Smooth muscle cell (in vitro differentiated cells): Measurements from ENCODE around the gene RABL3. TPM values are rescaled to one million over a fixed set of nuclear protein-coding genes. Genes with fewer than 3 reads are reported as not detected.

Experiments
- DNase-seq: peaks from one replicate; lab custom pipeline; 2025; ENCODE audit not compliant: unreplicated experiment; lab: John Stamatoyannopoulos, UW
- H2AFZ ChIP-seq: fragments of 200-600 bp; sonication (generic); 2 replicates; pipeline ENCODE4 v1.6.0; 2016; ENCODE audit warnings: antibody characterized with exemption, low read depth, mild to moderate bottlenecking
- H3F3A ChIP-seq: fragments of 200-600 bp; sonication (generic); 2 replicates; pipeline ENCODE4 v1.6.0; 2017; ENCODE audit warnings: antibody characterized with exemption, low read depth
- H3K27ac ChIP-seq: fragments of 200-600 bp; sonication (generic); 2 replicates; pipeline ENCODE4 v1.5.1; 2016; ENCODE audit warnings: low read depth, mild to moderate bottlenecking
- H3K27me3 ChIP-seq: fragments of 200-600 bp; sonication (generic); 2 replicates; pipeline ENCODE4 v1.6.1; 2016; ENCODE audit warnings: low read depth, mild to moderate bottlenecking
- H3K36me3 ChIP-seq: fragments of 200-600 bp; sonication (generic); 2 replicates; pipeline ENCODE4 v1.5.1; 2016; ENCODE audit warnings: low read depth
- H3K4me1 ChIP-seq: fragments of 200-600 bp; sonication (generic); 2 replicates; pipeline ENCODE4 v1.5.1; 2016; ENCODE audit warnings: low read depth
- H3K4me2 ChIP-seq: fragments of 200-600 bp; sonication (generic); 2 replicates; pipeline ENCODE4 v1.6.0; 2016; ENCODE audit warnings: mild to moderate bottlenecking
- H3K4me3 ChIP-seq: fragments of 200-600 bp; sonication (generic); 2 replicates; pipeline ENCODE4 v1.5.1; 2016; ENCODE audit warnings: mild to moderate bottlenecking
- H3K79me2 ChIP-seq: fragments of 200-600 bp; sonication (generic); 2 replicates; pipeline ENCODE4 v1.6.0; 2016; ENCODE audit warnings: low read depth, mild to moderate bottlenecking
- H3K9ac ChIP-seq: fragments of 200-600 bp; sonication (generic); 2 replicates; pipeline ENCODE4 v1.6.0; 2016; ENCODE audit warnings: low read depth
- H3K9me3 ChIP-seq: fragments of 200-600 bp; sonication (generic); replicated peaks from 2 replicates; pipeline ENCODE4 v1.5.1; 2016; ENCODE audit warnings: low read depth
- H4K20me1 ChIP-seq: fragments of 200-600 bp; sonication (generic); 2 replicates; pipeline ENCODE4 v1.6.0; 2016; ENCODE audit warnings: low read depth
- CTCF ChIP-seq: fragments of 200-600 bp; sonication (generic); IDR thresholded peaks from 2 replicates; pipeline ENCODE4 v1.5.1; 2017; ENCODE audit warnings: borderline replicate concordance, mild to moderate bottlenecking, antibody characterized with exemption; ENCODE audit not compliant: insufficient read depth, poor library complexity, severe bottlenecking
- WGBS: methylation state at CpG from one replicate; pipeline ENCODE4 v1.1.7; 2016; ENCODE audit warnings: low lambda C conversion rate; 5-methylcytosine and 5-hydroxymethylcytosine counted together
- polyA plus RNA-seq: library from polyadenylated mRNA; unstranded; fragments of >200 nt; fragmentation: Nextera tagmentation; extraction: Ambion mirVana; gene quantifications from 2 replicates; pipeline ENCODE4 v1.2.1, GENCODE V29; 2016
- total RNA-seq: library from RNA; depleted of rRNA; stranded (reverse); fragments of >200 nt; gene quantifications from 2 replicates; pipeline ENCODE4 v1.2.3, GENCODE V29; 2014

Gene RABL3
- total and polyA plus RNA-seq, 2 experiments from 2014 or later = 29.5 to 33.5 TPM

DNA sequence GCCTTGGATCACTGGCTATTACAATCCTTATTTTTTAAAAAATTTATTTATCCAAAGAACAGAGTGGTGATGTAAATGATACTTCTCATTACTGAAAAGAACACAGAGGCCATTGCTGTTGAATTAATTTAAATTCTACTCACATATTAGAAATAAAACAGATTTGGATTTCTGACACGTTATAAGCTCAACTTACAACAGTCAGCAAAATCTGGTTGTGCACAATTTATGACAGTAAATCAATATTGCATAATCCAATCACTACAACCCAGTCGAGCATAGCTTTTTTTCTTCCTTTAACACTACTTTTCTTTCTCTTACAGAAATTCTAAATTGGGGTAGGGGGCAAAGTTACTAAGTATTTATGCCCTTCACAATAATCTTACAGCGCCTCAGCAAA, 43.0 kb downstream of the RABL3 start:
- Histone ChIP-seq H3K36me3 (peaks cover 17% of the 10 kb centered on the region), H2AFZ (no peak overlapping the region), H4K20me1 (no peaks in the 10 kb centered on the region), H3K4me2 (no peak overlapping the region), H3K9ac (no peak overlapping the region), H3K9me3 (no peaks in the 10 kb centered on the region), H3K27me3 (no peaks in the 10 kb centered on the region), H3K4me3 (no peak overlapping the region), H3F3A (no peaks in the 10 kb centered on the region), H3K27ac (no peak overlapping the region), H3K79me2 (no peaks in the 10 kb centered on the region), H3K4me1 (no peaks in the 10 kb centered on the region)
- WGBS = 91% methylated on average over 3 of the region's 3 CpGs
- DNase-seq = no peak
- no peak for TF ChIP-seq CTCF

GRCh38 chr3:120693439-120694171, 48.7 kb downstream of the RABL3 start:
- H4K20me1 ChIP-seq = no peaks in the 10 kb centered on the region
- H3K79me2 ChIP-seq = no peaks in the 10 kb centered on the region
- H3K4me1 ChIP-seq = peaks cover 12% of the 10 kb centered on the region
- peak overlapping the region; percentile 74 for H3K4me2 ChIP-seq
- H3K36me3 ChIP-seq = no peaks in the 10 kb centered on the region
- no peak overlapping the region for H3K9ac ChIP-seq
- no peak overlapping the region for H3K4me3 ChIP-seq
- H3K9me3 ChIP-seq = no peaks in the 10 kb centered on the region
- peak overlapping the region; percentile 36 for H2AFZ ChIP-seq
- no peaks in the 10 kb centered on the region for H3F3A ChIP-seq
- H3K27me3 ChIP-seq = no peaks in the 10 kb centered on the region
- DNase-seq = no peak
- TF ChIP-seq CTCF = no peak
- peak overlapping the region; percentile 75 for H3K27ac ChIP-seq
- WGBS = 39% methylated on average over 1 of the region's 1 CpG

GRCh38 chr3:120689395-120689794, 52.9 kb downstream of the RABL3 start:
- Histone ChIP-seq H3K27me3 (no peaks in the 10 kb centered on the region), H3K4me2 (peak overlapping the region; percentile 14), H4K20me1 (no peaks in the 10 kb centered on the region), H3K36me3 (no peaks in the 10 kb centered on the region), H3K27ac (peak overlapping the region; percentile 34), H3K9ac (no peak overlapping the region), H3K9me3 (no peaks in the 10 kb centered on the region), H3K4me1 (peaks cover 18% of the 10 kb centered on the region), H3K4me3 (no peak overlapping the region), H3F3A (no peaks in the 10 kb centered on the region), H2AFZ (no peak overlapping the region), H3K79me2 (no peaks in the 10 kb centered on the region)
- no peak for TF ChIP-seq CTCF
- DNase-seq = no peak
- WGBS = 73% methylated on average over 3 of the region's 3 CpGs

DNA sequence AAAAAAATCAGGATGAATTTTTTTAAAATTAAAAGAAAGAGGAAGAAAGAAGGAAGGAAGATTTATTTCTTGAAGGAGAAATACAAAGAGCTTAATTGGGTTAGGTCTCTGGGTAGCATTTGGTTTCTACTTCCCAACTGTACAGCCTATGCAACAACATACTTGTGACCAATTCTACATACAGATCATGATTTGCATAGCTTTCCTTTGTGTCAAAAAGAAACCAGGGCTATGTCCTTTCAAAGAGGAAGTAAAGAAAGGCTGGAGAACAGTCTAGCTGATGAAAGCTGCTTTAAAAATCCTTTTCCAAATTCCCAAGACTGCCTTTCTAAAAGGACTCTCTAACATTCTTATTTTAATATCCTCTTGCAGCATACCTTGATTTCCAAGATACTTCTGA, 54.2 kb downstream of the RABL3 start:
- no peaks in the 10 kb centered on the region for H3F3A ChIP-seq
- H4K20me1 ChIP-seq = no peaks in the 10 kb centered on the region
- H3K9me3 ChIP-seq = no peaks in the 10 kb centered on the region
- peaks cover 8% of the 10 kb centered on the region for H3K4me1 ChIP-seq
- no peak for DNase-seq
- peak overlapping the region; percentile 53 for H3K4me2 ChIP-seq
- H3K27me3 ChIP-seq = no peaks in the 10 kb centered on the region
- H3K27ac ChIP-seq = peak overlapping the region; percentile 34
- H3K9ac ChIP-seq = no peak overlapping the region
- H3K36me3 ChIP-seq = no peaks in the 10 kb centered on the region
- no peaks in the 10 kb centered on the region for H3K79me2 ChIP-seq
- no peak for TF ChIP-seq CTCF
- H2AFZ ChIP-seq = no peak overlapping the region
- H3K4me3 ChIP-seq = no peak overlapping the region
